H9 (cell line): Measurements from ENCODE around the gene ASTN1. TPM values are rescaled to one million over a fixed set of nuclear protein-coding genes. Genes with fewer than 3 reads are reported as not detected.

ENCODE experiments used
- DNase-seq: peaks from one replicate; pipeline ENCODE4 v3.0.0-alpha.2; 2017
- H2AFZ ChIP-seq: one replicate; pipeline ENCODE4 v1.6.1; 2013; ENCODE audit warnings: mild to moderate bottlenecking, low read length, control low read depth, moderate library complexity
- H2AK5ac ChIP-seq: 2 replicates; pipeline ENCODE4 v1.6.1; 2013; ENCODE audit warnings: low read length, control low read depth, mixed read lengths; ENCODE audit not compliant: insufficient read length
- H2BK120ac ChIP-seq: one replicate; pipeline ENCODE4 v1.6.1; 2013; ENCODE audit warnings: low read depth, mild to moderate bottlenecking, low read length, control low read depth, inconsistent platforms; ENCODE audit not compliant: poor library complexity, severe bottlenecking
- H2BK12ac ChIP-seq: 2 replicates; pipeline ENCODE4 v1.6.1; 2013; ENCODE audit warnings: low read length, control low read depth, mixed read lengths, low read depth; ENCODE audit not compliant: insufficient read length
- H2BK15ac ChIP-seq: 2 replicates; pipeline ENCODE4 v1.6.1; 2013; ENCODE audit warnings: low read depth, low read length, control low read depth
- H2BK20ac ChIP-seq: one replicate; pipeline ENCODE4 v1.6.1; 2013; ENCODE audit warnings: low read depth, mild to moderate bottlenecking, low read length, control low read depth, inconsistent platforms; ENCODE audit not compliant: poor library complexity, severe bottlenecking
- H2BK5ac ChIP-seq: 2 replicates; pipeline ENCODE4 v1.6.1; 2013; ENCODE audit warnings: low read length, control low read depth, mixed read lengths; ENCODE audit not compliant: insufficient read length
- H3K14ac ChIP-seq: 2 replicates; pipeline ENCODE4 v1.6.1; 2013; ENCODE audit warnings: low read length, control low read depth; ENCODE audit not compliant: insufficient read depth
- H3K18ac ChIP-seq: 2 replicates; pipeline ENCODE4 v1.6.1; 2013; ENCODE audit warnings: low read depth, mild to moderate bottlenecking, mixed read lengths, low read length, control low read depth; ENCODE audit not compliant: insufficient read length
- H3K23ac ChIP-seq: 2 replicates; pipeline ENCODE4 v1.6.1; 2013; ENCODE audit warnings: low read length, control low read depth, mixed read lengths, low read depth; ENCODE audit not compliant: insufficient read length
- H3K23me2 ChIP-seq: 2 replicates; pipeline ENCODE4 v1.6.1; 2013; ENCODE audit warnings: low read depth, mild to moderate bottlenecking, mixed read lengths, low read length, control low read depth; ENCODE audit not compliant: insufficient read length, poor library complexity, severe bottlenecking
- H3K27ac ChIP-seq: 2 replicates; pipeline ENCODE4 v1.5.1; 2013; ENCODE audit warnings: low read length, control low read depth, mixed read lengths, low read depth; ENCODE audit not compliant: insufficient read length
- H3K27me3 ChIP-seq: 2 replicates; pipeline ENCODE4 v1.6.1; 2013; ENCODE audit warnings: low read length, control low read depth, inconsistent platforms; ENCODE audit not compliant: insufficient read depth
- H3K4ac ChIP-seq: 2 replicates; pipeline ENCODE4 v1.6.1; 2013; ENCODE audit warnings: low read depth, mild to moderate bottlenecking, control low read depth, inconsistent platforms, low read length, moderate library complexity
- H3K4me1 ChIP-seq: 2 replicates; pipeline ENCODE4 v1.6.1; 2013; ENCODE audit warnings: low read length, control low read depth, inconsistent platforms; ENCODE audit not compliant: insufficient read depth
- H3K4me2 ChIP-seq: 2 replicates; pipeline ENCODE4 v1.6.1; 2013; ENCODE audit warnings: low read length, control low read depth, mixed read lengths; ENCODE audit not compliant: insufficient read length, insufficient read depth
- H3K56ac ChIP-seq: 2 replicates; pipeline ENCODE4 v1.6.1; 2013; ENCODE audit warnings: low read depth, mild to moderate bottlenecking, mixed read lengths, low read length, control low read depth; ENCODE audit not compliant: insufficient read length
- H3K79me1 ChIP-seq: 2 replicates; pipeline ENCODE4 v1.6.1; 2013; ENCODE audit warnings: low read depth, mild to moderate bottlenecking, moderate library complexity, low read length, control low read depth, inconsistent platforms; ENCODE audit not compliant: insufficient read depth, poor library complexity, severe bottlenecking
- H3K79me2 ChIP-seq: 2 replicates; pipeline ENCODE4 v1.6.1; 2013; ENCODE audit warnings: low read length, control low read depth, inconsistent platforms; ENCODE audit not compliant: insufficient read depth
- H3K9ac ChIP-seq: 2 replicates; pipeline ENCODE4 v1.6.1; 2013; ENCODE audit warnings: low read length, control low read depth, mixed read lengths; ENCODE audit not compliant: insufficient read length; ENCODE audit errors: extremely low read depth
- H3K9me3 ChIP-seq: one replicate; pipeline ENCODE4 v1.6.1; 2013; ENCODE audit warnings: low read depth, low read length, inconsistent platforms; ENCODE audit not compliant: control insufficient read depth
- H3T11ph ChIP-seq: one replicate; pipeline ENCODE4 v1.6.1; 2013; ENCODE audit warnings: mild to moderate bottlenecking, low read length, control low read depth, inconsistent platforms
- H4K20me1 ChIP-seq: one replicate; pipeline ENCODE4 v1.6.1; 2013; ENCODE audit not compliant: control insufficient read depth, insufficient read length, insufficient read depth
- H4K5ac ChIP-seq: 2 replicates; pipeline ENCODE4 v1.6.1; 2013; ENCODE audit warnings: low read depth, mild to moderate bottlenecking, mixed read lengths, low read length, control low read depth; ENCODE audit not compliant: insufficient read length
- H4K8ac ChIP-seq: replicated peaks from 2 replicates; pipeline ENCODE4 v1.6.1; 2013; ENCODE audit warnings: low read length, control low read depth, mixed read lengths, low read depth; ENCODE audit not compliant: insufficient read length
- H4K91ac ChIP-seq: 2 replicates; pipeline ENCODE4 v1.6.1; 2013; ENCODE audit warnings: low read depth, mild to moderate bottlenecking, moderate library complexity, mixed read lengths, low read length, control low read depth; ENCODE audit not compliant: insufficient read length
- H3K27ac Mint-ChIP-seq, 3 experiments: 2 replicates in 2 of 3; 3 replicates in 1 of 3; pipeline ENCODE4 v1.8.0; 2020 to 2021; ENCODE audit warnings: mixed read lengths in 3 of 3, mild to moderate bottlenecking in 1 of 3, moderate library complexity in 1 of 3
- H3K27me3 Mint-ChIP-seq: 2 replicates; pipeline ENCODE4 v1.8.0; 2021; ENCODE audit warnings: low read depth, mild to moderate bottlenecking, moderate library complexity, mixed read lengths
- H3K36me3 Mint-ChIP-seq, 3 experiments: 2 replicates in 2 of 3; 3 replicates in 1 of 3; pipeline ENCODE4 v1.8.0; 2020 to 2021; ENCODE audit warnings: low read depth in 3 of 3, mixed read lengths in 3 of 3; ENCODE audit not compliant: insufficient read depth in 1 of 3
- H3K4me1 Mint-ChIP-seq, 2 experiments: 2 replicates each; pipeline ENCODE4 v1.8.0; 2020; ENCODE audit warnings: mixed read lengths in 2 of 2
- H3K4me3 Mint-ChIP-seq, 2 experiments: 2 replicates in 1 of 2; 3 replicates in 1 of 2; pipeline ENCODE4 v1.8.0; 2020 to 2021; ENCODE audit warnings: mild to moderate bottlenecking in 2 of 2, mixed read lengths in 2 of 2, moderate library complexity in 1 of 2
- H3K9me3 Mint-ChIP-seq, 2 experiments: 2 replicates in 1 of 2; 3 replicates in 1 of 2; pipeline ENCODE4 v1.8.0; 2020; ENCODE audit warnings: mild to moderate bottlenecking in 2 of 2, mixed read lengths in 2 of 2, moderate library complexity in 1 of 2
- CTCF ChIP-seq: fragments of 200-600 bp; sonication (generic); conservative IDR thresholded peaks from 3 replicates; pipeline ENCODE4 v1.8.0; 2021; ENCODE audit warnings: antibody characterized with exemption, mild to moderate bottlenecking
- WGBS: extraction: QIAGEN DNeasy Blood & Tissue Kit; methylation state at CpG from one replicate; pipeline ENCODE4 v1.1.7; 2013; ENCODE audit warnings: missing lambda C conversion rate, low lambda C conversion rate, mixed read lengths; ENCODE audit not compliant: insufficient read length; ENCODE audit errors: extremely low coverage; 5-methylcytosine and 5-hydroxymethylcytosine counted together
- total RNA-seq: library from RNA; stranded (reverse); gene quantifications from 2 replicates; pipeline ENCODE4 v1.2.1, GENCODE V29; 2021

Gene ASTN1
- total RNA-seq, 1 experiment from 2014 or later: 0.98 TPM

- Histone ChIP-seq H3K4me2 (no peak overlapping the region), H4K5ac (no peak overlapping the region), H2BK15ac (no peak overlapping the region), H2BK12ac (no peak overlapping the region), H3K4ac (no peak overlapping the region), H3K23ac (no peak overlapping the region), H2BK5ac (no peak overlapping the region), H3K56ac (no peak overlapping the region), H4K20me1 (no peaks in the 10 kb centered on the region), H3K9me3 (no peaks in the 10 kb centered on the region), H4K91ac (no peak overlapping the region), H3K4me1 (no peaks in the 10 kb centered on the region; the same call in 1 of the 2 replicates), H2AFZ (no peak overlapping the region), H3K14ac (no peak overlapping the region), H3T11ph (no peak overlapping the region), H3K27ac (no peak overlapping the region), H3K27me3 (no peaks in the 10 kb centered on the region), H2AK5ac (no peak overlapping the region), H3K79me1 (no peaks in the 10 kb centered on the region), H3K23me2 (no peaks in the 10 kb centered on the region), H3K79me2 (no peaks in the 10 kb centered on the region), H3K9ac (no peak overlapping the region), H2BK20ac (no peak overlapping the region), H3K18ac (no peak overlapping the region), H4K8ac (no peak overlapping the region), H2BK120ac (no peak overlapping the region)
- H3K27ac Mint-ChIP-seq: no peak overlapping the region
- peaks cover 0 to 2% of the 10 kb centered on the region in 2 experiments; a peak in 1 of 4 replicates for H3K4me1 Mint-ChIP-seq
- no peak for DNase-seq
- no peaks in the 10 kb centered on the region for H3K27me3 Mint-ChIP-seq
- H3K4me3 Mint-ChIP-seq: no peak overlapping the region
- no peaks in the 10 kb centered on the region for H3K9me3 Mint-ChIP-seq
- no peak for TF ChIP-seq CTCF
- H3K36me3 Mint-ChIP-seq: no peaks in the 10 kb centered on the region
- no CpG with 5 or more reads among the region's 2 CpGs for WGBS
Measured at GRCh38 chr1:176831150-176831549, 333.4 kb downstream of the ASTN1 start.
